Central memory CD4-positive, alpha-beta T cell (primary cell): ENCODE measurements around the gene XIRP1.
A peak's percentile ranks its signal among the peaks of the same experiment; 100 is the strongest.
"Not testable (repeated sequence)": the region's sequence is repeated elsewhere in the genome, so short reads cannot be mapped to it uniquely, and the experiment has no call there.

Experiments used
- DNase-seq: peaks from one replicate; pipeline ENCODE4 v3.0.0; 2022
- total RNA-seq, 3 experiments: gene quantifications; one replicate each; lab custom pipeline; 2026; lab: John Stamatoyannopoulos, UW

The XIRP1 gene
- total RNA-seq: 0 to 20.4 (median 0) reads per million in 3 experiments

- no peak for DNase-seq
Measured at GRCh38 chr3:39192490-39193092, at the start of gene XIRP1. TSS of gene XIRP1 (minus strand) at chr3:39192595. CDS start at chr3:39189445, 3,150 bp downstream.

DNA sequence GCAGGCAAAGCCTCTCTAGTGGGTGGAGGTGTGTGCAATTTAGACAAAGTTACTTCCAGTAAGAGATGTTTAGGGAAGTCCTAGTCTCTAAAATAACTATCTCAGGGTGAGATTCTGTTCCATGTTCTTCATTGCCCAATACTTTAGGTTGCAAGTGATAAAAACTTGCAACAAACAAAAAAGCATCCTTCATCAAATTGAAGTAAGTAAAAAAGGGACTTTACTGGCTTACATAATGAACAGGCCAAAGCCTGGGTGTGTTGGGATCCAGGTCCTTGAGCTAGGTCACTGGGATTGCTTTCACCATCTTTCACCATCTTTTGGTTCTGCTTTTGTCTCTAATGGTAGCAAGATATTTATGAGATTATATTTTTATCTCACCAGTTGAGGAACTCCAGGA is 49.2 kb upstream of the XIRP1 start:
- DNase-seq: no peak

GRCh38 chr3:39237027-39237426 is 44.6 kb upstream of the XIRP1 start:
- DNase-seq: no peak

- peak; percentile 18 for DNase-seq
Measured at GRCh38 chr3:39234651-39235050, 42.3 kb upstream of the XIRP1 start.

GRCh38 chr3:39232859-39233258 is 40.5 kb upstream of the XIRP1 start:
- no peak for DNase-seq

GRCh38 chr3:39230453-39230852 is 38.1 kb upstream of the XIRP1 start:
- DNase-seq: no peak

- no peak for DNase-seq
Measured at GRCh38 chr3:39228496-39228895, 36.1 kb upstream of the XIRP1 start.

DNA sequence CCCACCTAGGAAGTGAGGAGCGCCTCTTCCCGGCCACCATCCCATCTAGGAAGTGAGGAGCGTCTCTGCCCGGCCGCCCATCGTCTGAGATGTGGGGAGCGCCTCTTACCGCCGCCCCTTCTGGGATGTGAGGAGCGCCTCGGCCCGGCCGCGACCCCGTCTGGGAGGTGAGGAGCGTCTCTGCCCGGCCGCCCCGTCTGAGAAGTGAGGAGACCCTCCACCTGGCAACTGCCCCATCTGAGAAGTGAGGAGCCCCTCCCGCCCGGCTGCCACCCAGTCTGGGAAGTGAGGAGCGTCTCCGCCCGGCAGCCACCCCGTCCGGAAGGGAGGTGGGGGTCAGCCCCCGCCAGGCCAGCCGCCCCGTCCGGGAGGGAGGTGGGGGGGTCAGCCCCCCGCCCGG is 35.2 kb upstream of the XIRP1 start:
- not testable (repeated sequence) for DNase-seq

DNA sequence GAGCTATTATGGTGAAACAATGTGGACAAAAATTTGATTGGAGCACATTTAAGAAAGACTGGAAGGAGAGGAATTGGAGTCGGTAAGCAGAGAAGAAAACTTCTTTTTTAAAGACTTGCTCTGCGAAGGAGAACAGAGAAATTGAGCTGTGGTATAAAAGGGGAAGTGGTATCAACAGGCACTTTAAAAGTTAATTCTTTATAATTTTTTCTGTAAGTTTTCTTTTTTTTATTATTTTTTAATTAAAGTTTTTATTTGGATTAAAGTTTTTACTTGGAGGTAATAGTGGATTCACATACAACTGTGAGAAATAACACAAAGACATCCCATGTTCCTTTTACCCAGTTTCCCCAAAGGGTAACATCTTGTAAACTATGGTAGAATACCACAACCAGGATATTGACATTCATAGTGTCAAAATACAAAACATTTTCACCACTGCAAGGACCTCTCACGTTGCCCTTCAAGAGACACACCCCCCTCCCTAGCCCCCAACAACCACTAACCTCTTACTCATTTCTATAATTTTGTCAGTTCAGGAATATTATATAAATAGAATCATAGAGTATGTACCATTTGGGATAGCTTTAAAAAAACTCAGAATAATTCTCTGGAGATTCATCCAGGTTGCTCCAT is 33.8 kb upstream of the XIRP1 start:
- no peak for DNase-seq

GRCh38 chr3:39224288-39224687 is 31.9 kb upstream of the XIRP1 start:
- no peak for DNase-seq

- no peak for DNase-seq
Measured at GRCh38 chr3:39222939-39223338, 30.5 kb upstream of the XIRP1 start.

- no peak for DNase-seq
Measured at GRCh38 chr3:39222462-39222861, 30.1 kb upstream of the XIRP1 start.

DNA sequence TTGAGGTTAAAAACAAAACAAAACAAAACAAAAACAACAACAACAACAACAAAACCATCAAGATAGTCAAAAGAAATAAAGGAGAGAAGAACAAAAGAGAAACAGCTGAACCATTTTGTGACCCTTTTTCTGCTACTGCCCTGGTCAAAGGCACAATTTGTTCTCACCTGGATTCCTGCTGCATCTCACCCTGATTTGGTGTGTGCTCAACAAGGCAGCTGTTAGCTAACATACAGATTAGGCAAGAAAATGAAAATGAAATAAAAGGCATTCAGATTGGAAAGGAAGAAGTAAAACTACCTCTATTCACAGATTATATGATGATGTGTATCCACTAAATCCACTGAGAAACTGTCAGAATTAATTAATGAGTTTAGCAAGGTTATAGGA is 28.7 kb upstream of the XIRP1 start:
- no peak for DNase-seq

DNA sequence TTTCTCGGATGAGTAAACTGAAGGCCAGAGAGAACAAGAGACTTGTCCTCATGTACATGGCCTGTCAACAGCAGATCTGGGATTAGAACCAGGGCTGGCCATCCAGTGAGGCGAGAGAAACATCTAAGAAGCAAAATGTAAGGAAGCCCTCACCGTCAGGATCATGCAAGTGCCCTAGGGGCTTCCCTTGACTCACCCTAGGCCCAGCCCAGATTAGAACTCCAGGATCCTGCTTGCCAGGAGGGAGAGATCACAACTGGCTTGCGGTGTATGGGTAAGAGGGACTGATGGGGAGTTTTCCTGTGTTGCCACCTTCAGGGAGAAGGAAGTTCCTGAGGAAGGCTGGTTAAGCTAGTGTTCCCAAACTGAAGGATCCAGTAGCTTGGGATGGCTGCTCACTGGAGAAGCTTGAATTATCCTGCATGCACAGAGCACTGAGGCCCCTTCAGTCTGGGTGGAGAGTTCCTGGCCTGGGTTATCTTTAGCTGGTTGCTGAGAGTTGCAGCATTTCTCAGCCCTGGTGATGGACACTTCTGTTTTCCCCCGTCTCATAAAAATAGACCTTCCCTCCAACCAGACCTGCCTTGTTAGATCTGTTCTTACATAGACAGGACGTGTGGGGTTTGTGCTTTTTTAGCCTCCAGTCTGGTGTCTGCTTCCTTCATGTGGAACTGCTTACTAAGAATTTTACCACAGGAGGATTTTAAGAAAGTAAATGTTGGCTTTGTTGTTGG is 28.2 kb upstream of the XIRP1 start:
- no peak for DNase-seq

GRCh38 chr3:39219702-39220101 is 27.3 kb upstream of the XIRP1 start:
- no peak for DNase-seq

- DNase-seq: no peak
Measured at GRCh38 chr3:39216176-39216790, 23.9 kb upstream of the XIRP1 start.

DNA sequence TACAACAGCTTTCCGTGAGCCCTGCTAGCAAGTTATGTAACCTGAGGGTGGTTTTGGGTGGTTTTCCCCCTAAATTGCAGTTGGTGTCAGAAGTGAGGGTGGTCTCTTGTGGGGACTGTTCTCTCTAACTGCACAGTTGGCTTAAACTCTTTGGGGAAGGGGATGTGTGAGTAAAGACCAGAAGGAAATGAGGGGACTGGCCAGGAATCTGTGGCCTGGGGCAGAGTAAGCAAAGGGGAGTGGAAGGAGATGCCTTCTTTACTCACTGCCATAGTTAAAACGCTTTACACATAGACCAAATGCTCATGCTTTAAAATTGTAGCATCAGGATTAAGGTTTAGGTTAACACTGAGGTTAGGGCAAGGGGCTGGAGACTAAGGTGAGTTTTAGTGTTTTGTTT is 21.2 kb upstream of the XIRP1 start:
- DNase-seq: no peak

DNA sequence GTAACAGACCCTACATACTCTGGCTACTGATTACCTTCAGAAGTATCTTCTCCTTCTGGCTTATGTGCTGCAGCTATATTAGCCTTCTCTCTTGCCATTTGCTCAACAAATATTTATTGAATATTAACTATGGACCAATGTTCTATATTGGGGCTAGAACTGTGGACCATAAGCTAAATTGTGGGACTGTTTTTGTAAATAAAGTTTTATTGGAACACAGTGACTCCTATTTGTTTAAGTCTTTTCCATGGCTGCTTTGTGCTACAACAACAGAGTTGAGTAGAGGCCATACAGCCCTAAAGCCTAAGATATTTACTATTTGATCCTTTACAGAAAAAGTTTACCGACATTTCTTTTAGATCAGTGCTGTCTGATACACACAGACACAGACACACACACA is 20.3 kb upstream of the XIRP1 start:
- no peak for DNase-seq

DNA sequence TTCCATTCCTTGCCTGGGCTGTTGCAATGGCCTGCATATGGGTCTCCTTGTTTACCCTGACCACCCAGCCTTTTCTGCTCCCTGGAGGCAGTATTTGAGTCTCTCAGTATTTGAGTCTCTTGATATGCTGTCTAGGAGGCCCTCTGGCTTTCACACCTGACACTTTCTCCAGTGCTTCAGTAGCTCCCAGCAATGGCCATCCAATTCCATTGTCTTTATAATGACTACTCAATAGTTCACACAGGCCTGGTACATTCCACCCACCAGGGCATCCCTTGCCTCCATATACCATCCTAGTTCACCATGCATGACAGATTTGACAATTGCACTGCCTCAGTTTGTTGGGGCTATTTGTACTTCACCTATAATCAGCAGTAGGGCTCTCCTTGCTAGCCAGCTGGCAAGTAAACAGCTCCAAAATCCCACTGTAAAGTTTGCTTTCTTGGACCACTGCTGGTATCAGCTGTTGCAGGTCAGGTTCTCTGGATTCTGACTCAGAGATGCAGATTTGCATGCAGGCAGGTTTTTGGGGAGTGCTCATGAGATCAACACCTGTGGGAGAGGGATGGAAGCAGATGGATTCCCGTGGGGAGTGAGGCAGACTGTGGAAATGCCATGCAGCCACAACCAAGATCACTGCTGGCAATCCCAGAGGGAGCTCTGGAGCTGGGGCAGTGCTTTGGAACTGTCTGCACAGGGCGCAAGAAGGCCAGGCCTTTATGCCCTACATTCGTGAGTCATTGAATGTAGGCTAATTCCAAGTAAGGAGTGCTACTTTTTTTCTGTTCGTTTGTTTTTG is 19.1 kb upstream of the XIRP1 start:
- DNase-seq: no peak

GRCh38 chr3:39210078-39210477 is 17.7 kb upstream of the XIRP1 start:
- DNase-seq: no peak

DNA sequence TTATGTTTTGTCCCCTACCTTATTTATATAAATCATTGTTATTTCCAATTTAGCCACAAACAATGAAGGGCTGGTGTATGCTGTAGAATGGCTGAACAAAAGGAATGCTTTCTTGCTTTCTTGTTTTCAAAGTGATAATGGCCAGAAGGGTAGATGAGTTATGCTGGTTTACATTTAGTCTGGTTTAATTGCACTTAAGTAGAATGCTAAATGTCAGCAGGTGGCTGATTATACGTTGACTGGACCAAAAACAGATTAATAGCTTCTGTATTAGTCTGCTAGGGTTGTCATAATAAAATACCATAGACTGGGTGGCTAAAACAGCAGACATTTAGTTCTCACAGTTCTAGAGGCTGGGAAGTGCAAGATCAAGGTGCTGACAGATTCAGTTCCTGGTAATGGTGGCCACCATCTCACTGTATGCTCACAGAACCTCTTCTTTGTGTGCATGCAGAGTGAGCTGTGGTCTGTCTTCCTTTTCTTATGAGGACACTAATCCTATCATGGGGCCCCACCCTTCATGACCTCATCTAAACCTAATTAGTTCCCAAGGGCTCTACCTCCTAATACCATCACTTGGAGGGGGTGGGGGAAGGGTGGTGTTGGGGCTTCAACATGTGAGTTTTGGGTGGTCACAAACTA is 17.1 kb upstream of the XIRP1 start:
- no peak for DNase-seq

DNA sequence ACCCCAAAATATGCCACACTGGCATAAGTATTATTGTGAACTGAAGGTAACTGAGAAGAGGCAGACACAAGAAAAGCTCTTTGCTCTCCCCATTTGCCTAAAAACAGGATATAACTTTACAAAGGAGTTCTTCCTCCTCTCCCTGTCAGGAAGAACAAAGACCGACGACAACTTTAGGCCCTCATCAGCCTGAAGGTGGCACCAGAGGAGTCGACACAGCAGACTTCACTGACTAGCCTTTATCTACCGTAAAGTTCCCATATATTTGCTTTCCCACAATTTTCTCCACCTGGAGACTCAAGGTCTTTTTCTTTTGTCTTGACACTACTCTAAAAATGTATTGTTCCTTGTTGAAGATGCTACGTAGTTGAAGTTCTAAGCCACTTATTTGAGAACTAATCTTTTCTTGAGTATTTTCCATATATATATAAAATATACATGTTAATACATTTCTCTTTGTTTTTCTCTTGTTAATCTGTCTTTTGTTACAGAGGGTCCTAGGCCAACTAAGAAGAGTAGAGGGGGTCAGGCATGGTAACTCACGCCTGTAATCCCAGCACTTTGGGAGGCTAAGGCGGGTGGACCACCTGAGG is 16.2 kb upstream of the XIRP1 start:
- peak; percentile 27 for DNase-seq
